Esophagus muscularis mucosa (tissue), 4 donors: ENCODE results near the gene ESRRG.

Experiments
- EP300 ChIP-seq: sonication (generic); formaldehyde crosslinking; IDR thresholded peaks from one replicate; pipeline ENCODE4 v1.6.1; 2017; ENCODE audit warnings: antibody characterized with exemption
- POLR2A ChIP-seq: fragments of 450-650 bp; IDR thresholded peaks from one replicate; pipeline ENCODE4 v1.6.1; 2017; ENCODE audit warnings: antibody characterized with exemption, moderate library complexity, mild to moderate bottlenecking, low read depth
- POLR2AphosphoS5 ChIP-seq, 2 donors: sonication (generic); formaldehyde crosslinking; IDR thresholded peaks; one replicate each; pipeline ENCODE4 v1.6.1; 2017; ENCODE audit warnings: antibody characterized with exemption in 2 of 2
- TF ChIP-seq, protein P1 (sequence below), 3 experiments: fragments of 200-600 bp in 2 of 3; fragments of 450-650 bp in 1 of 3; sonication (generic) in 2 of 3; IDR thresholded peaks; one replicate each; pipeline ENCODE4 v1.5.1; 2017 to 2019; ENCODE audit warnings: antibody characterized with exemption in 3 of 3, mild to moderate bottlenecking in 2 of 3, moderate library complexity in 1 of 3

DNA sequence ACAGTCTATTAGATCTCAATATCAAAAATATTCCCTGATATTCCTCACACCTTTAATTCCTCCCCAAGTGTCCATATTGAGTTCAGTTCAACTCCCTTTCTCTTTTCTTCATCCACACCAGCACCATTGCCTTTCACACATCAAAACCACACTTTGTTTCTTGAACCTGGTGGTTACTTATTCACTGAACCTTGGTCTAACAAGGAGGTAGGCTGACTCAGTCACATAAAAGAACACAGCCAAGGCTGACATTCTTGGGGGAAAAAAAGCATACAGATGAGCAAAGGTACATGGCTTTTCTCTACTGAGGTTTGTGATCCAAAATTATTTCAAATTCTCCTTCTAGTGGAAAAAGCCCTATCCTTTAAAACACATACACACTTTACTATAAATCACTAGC, 168.3 kb downstream of the ESRRG start:
- TF ChIP-seq, protein P1, sequence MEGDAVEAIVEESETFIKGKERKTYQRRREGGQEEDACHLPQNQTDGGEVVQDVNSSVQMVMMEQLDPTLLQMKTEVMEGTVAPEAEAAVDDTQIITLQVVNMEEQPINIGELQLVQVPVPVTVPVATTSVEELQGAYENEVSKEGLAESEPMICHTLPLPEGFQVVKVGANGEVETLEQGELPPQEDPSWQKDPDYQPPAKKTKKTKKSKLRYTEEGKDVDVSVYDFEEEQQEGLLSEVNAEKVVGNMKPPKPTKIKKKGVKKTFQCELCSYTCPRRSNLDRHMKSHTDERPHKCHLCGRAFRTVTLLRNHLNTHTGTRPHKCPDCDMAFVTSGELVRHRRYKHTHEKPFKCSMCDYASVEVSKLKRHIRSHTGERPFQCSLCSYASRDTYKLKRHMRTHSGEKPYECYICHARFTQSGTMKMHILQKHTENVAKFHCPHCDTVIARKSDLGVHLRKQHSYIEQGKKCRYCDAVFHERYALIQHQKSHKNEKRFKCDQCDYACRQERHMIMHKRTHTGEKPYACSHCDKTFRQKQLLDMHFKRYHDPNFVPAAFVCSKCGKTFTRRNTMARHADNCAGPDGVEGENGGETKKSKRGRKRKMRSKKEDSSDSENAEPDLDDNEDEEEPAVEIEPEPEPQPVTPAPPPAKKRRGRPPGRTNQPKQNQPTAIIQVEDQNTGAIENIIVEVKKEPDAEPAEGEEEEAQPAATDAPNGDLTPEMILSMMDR (IDR thresholded peaks at IDR 0.05) = no peak
- TF ChIP-seq POLR2AphosphoS5 (IDR thresholded peaks at IDR 0.05) = no peak
- TF ChIP-seq POLR2A = no peak
- no peak for TF ChIP-seq EP300
